ENCODE results near the gene RHBDD1.

Gene RHBDD1

DNA sequence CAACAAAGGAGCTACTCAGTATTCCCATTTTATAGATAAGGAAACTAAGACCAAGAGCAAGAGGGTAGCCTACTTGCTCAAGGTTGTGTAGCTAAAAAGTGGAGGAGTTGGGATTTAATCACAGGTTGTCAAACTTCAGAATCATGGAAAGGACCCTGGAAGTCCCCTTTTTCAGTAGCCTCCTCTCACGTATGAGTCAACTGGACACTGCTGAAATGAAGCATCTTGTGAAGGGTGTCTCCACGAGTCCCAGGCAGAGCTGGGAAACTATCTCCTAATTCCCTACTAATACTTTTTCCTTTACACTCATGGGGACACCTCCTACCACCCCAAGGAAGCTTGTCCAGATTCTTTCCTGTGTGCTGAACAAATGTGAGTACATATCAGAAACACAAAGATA, 155.8 kb downstream of the RHBDD1 start:
- no peak for DNase-seq

DNA sequence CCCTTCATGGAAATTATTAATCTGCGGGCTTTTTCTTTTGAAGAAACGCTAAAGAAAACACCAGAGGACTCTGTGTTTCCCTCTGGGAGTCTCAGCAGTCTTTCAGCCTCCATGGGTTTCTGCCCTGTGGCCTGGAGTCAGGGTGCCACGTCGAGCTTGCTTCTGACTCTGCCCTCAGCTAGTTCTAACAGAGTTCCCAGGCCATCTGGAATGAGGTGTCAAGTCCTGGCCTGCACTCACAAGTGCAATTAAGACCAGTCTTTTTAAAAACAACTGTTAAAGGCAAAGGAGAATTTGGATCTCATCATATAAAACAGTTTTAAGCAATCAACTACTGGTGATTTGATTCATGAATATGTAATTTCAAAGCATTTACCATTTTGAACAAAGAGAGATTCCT, 157.3 kb downstream of the RHBDD1 start:
- no peak for DNase-seq

DNA sequence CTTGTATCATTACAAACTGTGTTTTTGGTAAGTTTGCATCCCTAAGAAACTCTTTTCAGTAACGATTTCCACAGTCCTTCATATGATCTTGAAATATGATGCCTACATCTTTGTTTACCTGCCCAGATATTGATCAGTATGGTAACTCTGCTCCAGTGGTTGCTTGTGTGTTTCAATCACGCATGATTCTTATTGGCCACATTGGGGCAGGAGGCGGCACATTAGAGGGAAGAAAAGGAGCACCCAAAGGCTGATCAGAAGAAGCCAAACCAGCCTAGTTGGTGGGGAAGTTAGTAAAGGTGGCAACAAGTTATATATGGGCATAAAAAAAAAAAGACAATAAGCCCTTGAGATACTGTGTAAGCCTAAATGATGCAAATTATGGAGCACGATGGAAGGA, 158.9 kb downstream of the RHBDD1 start:
- DNase-seq = no peak

DNA sequence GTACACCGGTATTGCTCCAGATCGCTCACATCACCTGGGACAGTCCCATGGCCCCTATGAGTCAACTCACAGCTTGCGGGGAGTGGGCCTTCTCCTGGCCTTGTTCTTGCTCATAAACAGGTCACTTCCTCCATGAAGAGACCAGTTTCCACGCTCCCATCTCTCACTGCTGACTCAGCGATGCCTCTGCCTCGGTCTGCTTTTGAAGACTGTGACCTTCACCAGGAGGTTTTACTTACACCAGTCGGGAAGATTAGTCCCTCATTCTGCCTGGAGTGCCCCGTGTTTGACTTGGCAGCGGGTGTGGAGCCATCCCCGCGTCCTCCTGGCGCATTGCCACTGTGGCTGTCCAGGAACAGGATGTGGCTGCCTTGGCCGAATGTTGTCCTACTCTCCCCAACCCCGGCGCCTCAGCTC, 159.8 kb downstream of the RHBDD1 start:
- no peak for DNase-seq

DNA sequence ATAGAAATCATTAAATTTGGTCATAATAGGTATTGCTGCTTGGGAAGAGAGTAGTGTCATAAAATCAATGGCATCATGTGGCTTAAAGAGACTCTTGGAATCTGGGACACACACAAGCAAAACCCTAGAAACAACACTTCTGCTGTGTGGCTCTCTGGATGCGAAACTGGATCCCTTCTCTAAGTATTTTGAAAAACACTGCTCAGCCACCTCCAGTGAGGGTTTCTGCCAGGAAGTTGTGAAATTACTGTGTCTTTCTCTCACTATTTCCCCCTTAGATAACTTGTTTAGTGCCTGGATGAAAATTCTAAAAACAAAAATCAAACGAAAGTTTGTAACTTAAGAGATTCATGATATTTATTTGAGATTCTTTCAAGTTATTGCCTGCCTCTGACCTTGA, 163.8 kb downstream of the RHBDD1 start:
- no peak for DNase-seq

DNA sequence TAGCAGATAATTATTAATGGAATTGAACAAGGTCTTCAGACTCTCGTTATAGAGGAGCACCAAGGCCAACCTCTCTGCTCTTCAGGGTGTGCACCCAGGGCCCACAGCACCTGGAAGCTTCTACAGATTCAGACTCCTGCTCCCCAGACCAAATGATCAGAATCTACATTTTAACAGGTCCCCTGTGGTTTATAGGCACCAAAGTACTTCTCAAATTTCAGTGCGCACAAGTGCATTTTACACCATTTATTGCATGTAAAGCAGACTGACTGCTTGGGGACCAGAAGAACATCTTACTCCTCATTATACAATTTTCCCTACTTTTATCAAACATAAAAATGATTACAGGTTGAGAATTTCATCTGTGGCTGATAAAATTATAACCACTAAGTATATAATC, 164.3 kb downstream of the RHBDD1 start:
- no peak for DNase-seq

DNA sequence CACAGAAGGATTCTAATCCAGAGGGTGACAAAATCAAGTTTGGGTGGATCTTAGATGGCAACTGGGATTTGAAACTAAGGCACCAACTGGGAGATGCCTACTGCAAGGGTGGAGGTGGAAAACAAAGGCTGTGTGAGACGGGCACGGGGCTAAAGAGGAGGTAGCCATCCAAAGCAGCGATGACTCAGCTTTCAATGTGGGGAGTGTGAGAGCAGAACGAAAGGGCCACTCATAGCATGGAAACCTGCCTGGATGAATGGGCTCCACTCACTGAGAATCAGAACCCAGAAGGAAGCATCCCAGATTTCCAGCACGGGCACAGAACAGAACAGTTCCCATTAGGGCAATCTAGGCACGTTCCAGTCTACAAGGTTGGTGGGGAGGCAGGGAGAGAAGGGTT, 168.6 kb downstream of the RHBDD1 start:
- no peak for DNase-seq

DNA sequence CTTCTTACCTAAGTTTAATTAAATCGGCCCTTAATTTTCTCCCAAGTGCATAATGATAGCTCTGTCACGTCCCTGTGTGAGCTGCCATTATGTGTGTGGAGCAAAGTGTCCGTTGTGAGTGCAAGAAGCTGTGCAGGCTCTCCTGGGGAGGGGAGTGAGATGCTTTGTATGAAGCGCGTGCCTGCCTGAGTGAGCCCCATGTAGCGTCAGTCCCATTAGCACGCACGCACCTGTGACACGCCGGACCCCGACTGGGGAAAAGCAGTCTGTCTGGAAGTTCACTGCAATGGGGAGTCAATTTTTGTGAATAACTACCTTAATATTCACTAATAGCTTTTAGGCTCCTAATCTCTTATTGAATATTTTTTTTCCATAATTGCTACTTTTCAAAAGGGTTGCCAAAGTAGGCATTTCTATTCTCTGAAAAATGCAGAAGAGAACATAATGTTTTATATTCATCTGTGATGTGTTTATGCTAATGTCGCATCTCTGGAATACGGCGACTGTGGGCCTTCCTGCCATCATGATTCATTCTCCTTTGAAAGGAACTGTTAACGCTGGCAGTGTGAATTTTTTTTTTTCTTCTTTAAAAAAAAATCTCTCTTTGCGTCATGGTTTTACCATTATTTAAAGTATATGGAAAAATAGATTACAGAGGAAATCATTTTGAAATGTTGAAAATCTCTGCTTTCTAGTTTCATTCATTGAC, 170.5 kb downstream of the RHBDD1 start:
- no peak for DNase-seq

DNA sequence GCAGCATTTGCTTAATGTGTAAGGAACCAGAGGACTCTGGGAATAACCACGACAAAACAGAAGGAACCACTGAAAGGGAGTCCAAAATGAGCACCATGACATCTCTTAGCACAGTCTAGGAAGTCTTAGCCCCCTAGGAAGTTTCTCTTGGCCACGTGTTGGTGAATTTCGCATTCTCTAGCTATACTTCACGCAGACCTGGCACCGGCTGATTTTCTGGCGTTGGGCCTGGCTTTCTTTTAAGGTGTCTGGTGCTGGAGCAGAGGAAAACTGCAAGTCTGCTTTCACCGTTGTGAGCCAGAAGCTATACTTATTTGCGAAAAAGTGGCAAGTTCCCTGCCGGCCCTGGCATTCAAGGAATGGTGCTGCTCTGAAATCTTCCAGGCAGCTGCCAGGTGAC, 171.3 kb downstream of the RHBDD1 start:
- DNase-seq = no peak

DNA sequence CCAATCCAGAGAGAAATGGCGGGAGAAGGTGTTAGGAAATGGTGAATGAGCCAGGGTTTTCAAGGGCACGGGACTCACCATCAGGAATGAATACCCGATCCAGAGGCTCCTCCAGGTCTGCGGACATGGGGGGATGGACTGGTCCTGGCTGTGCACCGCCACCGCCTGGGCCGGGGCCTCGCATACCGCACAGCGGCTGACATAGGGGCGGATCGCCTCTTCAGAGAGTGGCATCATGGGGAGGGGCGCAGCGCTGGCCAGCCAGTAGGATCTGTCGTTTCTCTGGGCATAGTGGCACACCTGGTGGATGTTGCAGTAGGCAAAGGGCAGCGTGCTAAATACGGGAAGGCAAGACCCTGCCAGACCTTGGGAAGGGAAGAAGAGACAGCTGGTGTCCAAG, 172.1 kb downstream of the RHBDD1 start:
- no peak for DNase-seq

DNA sequence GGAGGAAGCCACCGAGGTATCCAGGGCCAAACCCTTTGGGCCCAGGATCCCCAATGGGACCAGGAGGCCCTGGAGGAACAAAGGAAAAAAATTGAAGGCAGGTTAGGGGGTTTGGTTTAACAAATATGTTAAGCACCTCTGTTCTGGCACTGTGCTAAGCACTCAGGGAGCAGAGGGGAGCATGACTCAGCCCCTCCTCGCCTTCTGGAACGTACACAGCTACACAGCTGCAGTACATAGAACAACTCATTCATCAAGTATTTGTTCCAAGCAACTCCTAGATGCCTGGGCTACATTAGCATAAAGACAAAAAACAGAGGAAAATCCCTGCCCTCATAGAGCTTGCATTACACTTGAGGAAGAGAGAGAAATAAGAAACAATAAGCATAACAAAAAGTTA, 174.6 kb downstream of the RHBDD1 start:
- no peak for DNase-seq

DNA sequence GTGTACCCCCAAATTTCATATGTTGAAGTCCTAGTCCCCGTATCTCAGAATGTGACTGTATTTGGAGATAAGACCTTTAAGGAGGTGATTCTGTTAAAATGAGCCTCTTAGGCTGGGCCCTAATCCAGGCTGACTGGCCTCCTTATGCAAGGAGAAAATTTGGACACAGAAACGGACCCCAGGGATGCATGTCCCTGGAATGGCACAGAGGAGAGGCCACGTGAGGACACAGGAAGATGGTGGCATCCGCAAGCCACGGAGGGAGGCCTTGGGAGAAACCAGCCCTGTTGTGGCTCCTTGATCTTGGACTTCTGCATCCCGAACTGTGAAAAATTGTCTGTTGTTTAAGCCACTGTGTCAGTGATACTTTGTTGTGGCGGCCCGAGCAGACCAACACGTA, 177.5 kb downstream of the RHBDD1 start:
- DNase-seq = no peak

DNA sequence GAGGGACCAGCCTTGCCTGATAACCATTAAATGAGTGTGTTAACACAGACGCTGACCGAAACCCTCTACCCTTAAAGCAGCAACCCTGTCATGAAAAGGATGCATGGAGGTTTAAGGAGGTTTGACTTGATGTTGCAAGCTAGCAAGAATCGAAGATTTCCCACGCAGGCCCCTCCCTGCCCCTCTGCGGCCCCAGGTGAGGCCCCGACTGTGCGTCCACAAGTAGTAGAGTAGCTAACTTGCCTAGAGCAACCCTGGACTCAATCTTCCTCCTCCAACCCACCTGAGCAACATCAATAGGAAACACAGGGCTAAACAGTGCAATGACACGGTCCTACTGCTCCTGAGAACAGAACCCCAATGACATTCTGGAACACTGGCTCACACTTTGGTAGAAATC, 178.0 kb downstream of the RHBDD1 start:
- DNase-seq = no peak

DNA sequence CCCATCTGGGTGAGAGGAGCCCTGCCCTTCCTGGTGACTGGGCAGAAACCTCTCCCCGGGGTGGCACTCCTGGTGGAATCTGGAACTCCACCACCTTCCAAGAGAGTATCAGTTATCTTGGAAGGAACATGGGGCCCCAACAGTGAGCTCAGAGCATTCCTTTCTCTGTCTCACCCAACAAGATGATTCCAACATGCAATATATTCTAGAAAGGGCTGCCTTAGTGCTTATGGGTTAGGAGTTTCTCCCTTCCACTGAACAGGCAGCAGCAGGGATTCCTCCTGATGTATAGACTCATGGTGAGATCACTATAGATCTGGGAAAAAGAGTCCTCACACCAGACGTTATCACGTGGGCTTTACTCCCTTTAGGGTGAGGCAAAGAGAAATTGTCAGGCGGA, 181.0 kb downstream of the RHBDD1 start:
- no peak for DNase-seq

DNA sequence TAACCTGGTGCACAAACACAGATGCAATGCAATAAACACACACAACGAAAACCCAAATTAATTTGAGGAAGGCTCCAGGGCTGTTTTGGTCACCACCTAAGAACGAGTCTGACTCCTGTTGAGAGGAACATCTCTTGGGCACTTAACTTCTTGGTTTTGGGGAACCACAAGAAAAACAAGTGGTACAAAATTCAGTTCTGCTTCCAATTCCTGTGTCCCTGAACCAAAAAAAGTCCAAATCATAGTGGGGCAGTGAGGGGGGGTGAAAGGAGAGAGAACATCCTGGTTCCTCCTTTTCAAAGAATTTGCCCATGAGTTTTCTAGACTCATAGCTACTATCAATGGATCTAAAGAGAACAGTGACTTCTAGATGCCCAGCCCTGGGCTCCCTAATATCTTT, 184.6 kb downstream of the RHBDD1 start:
- no peak for DNase-seq

DNA sequence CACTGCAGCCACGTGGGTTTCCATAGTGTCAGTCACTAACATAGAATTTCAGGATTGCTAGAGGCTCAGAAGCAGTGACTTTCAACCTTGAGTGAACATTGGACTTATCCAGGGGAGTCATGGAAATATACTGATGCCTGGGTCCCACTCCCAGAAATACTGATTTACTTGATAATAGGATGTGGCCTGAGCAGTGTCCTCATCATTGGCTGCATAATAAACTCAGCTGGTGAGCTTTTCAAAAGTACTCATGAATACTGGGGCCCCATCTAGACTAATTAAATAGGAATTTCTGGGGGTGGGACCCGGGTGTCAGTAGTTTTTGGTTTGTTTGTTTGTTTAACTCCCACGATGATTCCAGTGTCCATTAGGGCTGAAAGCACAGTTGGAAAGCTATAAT, 186.8 kb downstream of the RHBDD1 start:
- DNase-seq = no peak

DNA sequence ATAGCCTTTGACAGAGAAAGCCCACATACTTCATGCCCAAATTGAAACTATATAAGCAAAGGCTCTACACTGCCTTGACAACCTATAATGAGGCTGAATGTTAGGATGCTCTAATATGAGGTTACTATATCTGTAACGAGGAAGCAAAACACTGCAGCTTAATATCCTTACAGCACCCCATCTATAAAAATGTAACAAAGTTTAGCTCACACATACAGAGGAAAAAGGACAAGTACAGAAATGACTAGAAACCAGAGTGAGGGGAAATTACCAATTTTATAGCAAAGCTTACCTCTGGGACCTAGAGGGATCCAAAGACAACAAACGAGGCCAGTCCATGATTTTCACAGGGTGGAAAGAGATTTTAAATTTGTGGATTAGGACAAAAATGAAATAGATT, 189.7 kb downstream of the RHBDD1 start:
- no peak for DNase-seq

DNA sequence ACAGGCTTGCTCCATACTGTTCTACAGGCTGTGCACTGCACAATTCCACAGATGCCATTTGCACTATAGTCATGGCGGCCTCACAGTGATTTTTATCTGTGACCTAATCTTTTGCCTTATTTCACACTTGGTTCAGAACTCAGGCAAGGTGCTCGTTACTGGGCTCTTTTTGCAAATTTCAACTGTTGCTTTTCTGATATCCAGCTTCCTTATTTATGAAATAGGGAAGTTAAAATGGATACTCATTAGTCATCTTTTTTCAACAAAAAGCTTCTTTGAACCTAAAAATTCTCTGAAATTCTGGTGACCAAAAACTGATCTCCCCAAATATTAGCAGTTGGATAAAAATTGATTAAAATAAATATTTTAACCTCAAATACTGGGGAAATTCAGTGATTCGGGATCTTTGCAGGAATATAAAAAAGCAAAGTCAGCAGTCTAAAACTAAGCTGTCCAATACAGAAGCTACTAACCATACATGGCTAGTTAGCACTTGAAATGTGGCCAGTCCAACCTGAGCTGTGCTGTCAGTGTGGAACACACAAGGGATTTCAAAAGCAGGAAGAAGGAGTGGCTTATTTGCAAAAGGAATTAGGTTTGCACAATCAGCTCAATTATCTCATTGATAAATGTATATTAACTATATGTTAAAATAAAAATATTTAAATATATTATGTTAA, 193.7 kb downstream of the RHBDD1 start:
- no peak for DNase-seq

DNA sequence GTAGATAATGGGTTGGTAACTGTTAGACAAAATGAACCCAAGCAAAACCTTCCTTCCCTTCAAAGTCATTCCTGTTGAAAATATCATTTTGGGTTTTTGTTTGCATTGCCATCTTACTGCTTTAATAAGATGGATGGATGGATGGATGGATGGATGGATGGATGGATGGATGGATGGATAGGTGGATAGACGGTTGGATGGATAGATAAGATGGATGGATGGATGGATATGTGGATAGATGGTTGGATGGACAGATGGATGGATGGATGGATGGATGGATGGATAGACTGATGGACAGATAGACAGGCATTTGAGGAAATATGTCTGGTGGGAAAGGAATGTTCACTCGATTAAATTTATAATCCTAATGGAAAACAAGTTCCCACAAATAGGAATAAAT, 194.9 kb downstream of the RHBDD1 start:
- no peak for DNase-seq

DNA sequence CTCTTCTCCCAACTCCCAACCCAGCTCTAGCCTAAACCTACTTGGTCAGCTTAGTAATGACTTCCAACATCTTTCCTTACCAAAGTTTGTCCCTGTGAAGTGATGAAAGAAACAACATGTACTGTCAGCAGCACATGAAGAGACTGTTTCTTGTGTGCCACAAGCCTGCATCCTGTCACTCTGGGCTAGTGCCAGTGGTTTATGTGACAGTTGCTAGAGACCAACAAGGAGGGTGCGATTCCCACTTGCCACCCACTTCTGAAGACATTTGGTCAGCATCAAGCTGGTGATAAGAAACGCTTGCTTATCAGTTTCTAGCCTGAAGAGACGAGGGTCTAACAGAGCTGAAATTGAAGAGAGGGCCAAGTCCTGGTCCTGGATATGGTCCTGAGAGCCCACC, 195.5 kb downstream of the RHBDD1 start:
- no peak for DNase-seq

DNA sequence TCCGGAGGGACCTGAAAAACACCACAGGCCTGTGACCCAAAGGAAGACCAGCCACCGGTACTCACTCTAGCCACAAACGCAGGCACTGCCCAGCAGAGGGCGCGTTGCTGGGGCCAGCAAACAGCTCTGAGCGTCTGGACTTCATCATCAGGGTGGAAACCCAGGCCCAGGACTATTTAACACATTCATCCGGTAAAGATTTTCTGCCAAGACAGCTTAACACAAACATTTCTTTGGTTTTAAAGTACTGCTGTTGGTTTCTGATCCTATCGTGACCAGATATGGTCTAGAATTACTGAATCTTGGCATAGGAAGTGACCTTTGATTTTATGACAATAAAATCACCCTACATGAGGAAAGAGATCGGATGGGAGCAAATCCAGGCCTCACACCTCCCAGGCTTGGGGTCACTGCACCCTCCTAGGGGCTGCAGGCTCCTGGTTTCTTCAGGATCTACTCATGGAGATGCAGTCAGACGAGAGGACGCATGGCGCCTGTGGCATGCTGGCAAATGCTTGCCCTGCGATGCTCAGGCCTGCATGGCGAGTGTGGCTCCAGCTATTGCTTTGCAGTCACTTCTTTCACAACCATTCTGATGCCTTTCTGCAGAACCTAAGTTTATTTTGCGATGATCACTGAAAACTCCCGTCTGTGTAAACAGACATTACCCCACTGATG, 197.8 kb downstream of the RHBDD1 start:
- DNase-seq = no peak

DNA sequence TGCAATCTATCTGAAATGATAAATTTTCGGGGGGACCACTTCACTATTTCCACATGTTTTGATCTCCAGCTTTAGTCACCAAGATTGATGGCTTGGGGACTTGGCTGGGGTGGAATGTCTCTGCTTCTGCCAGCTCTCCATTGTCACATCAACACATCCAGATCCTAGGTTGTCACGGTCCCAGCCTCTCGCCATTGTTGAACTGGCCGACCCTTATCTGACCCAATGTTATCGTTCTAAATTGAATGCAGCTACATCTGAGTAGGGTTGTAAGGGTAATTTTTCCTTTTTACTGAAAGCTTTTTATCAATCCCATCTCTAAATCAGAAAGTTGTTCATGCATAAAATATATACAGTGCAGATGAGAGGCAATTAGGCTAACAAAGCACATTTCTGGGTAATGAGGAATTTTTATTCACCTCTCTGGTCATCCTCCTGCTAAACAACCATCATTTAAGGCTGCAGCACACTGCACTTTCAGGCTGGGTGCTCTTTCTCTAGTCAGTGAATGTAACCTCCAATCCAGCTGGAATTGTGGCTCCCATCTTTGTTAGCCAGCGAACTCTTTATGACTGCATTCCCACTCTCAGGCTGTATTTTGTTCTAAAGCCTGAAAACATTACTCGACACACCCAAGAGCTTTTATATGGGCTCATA, 200.0 kb downstream of the RHBDD1 start:
- DNase-seq = no peak

DNA sequence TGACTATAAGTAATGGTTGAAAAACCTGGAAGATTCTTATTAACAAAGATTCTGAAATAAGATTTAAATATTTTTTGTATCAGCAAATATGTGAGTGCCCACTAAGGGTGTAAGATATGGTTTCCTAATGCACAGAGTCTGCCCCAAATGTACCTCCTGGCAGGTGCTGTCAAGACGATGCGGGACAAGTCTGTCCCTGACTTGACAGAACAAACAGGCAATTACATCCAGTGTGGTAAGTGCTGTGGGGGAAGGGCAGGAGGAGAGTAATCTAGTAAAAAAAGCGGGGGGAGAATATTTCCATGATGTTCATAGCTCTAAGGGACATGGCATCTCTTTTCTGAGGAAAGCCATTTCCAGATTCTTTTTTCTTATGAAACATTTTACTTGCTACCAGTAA, 200.7 kb downstream of the RHBDD1 start:
- no peak for DNase-seq
